ENCODE results near the gene MUC12. TPM values are rescaled to one million over a fixed set of nuclear protein-coding genes. Genes with fewer than 3 reads are reported as not detected.

The MUC12 gene
- total and polyA plus RNA-seq, 9 of the 15 experiments (the other 6 are each of a cell fraction or from before 2014, with no cell fraction given), result 0.23 to 1.2 (median 0.79) TPM; not detected in 1

- TF ChIP-seq HOMEZ (CRISPR knock-in tag; IDR thresholded peaks at IDR 0.05) (no peak), VEZF1 (CRISPR knock-in tag; IDR thresholded peaks at IDR 0.05) (peak; percentile 72), TCF7L2 (IDR thresholded peaks at IDR 0.05; ENCODE audit: low read depth, low read length) (no peak), POLR2G (IDR thresholded peaks at IDR 0.05; ENCODE audit: low read depth, low read length) (peak; percentile 56), CXXC5 (CRISPR knock-in tag; IDR thresholded peaks at IDR 0.05) (0 out of 2 replicates have a peak, but pooled peaks have one; percentile 34), ZNF134 (CRISPR knock-in tag; conservative IDR thresholded peaks at IDR 0.05) (no peak), ETS1 (conservative IDR thresholded peaks at IDR 0.05; ENCODE audit: control insufficient read depth, low read depth, low read length) (0 out of 2 replicates have a peak, but pooled peaks have one; percentile 27), SRF (CRISPR knock-in tag; IDR thresholded peaks at IDR 0.05) (0 out of 4 replicates have a peak, but pooled peaks of 1 of the 2 experiments have one; percentile 27), MEF2D (tag; conservative IDR thresholded peaks at IDR 0.05; ENCODE audit: low read depth) (no peak), POLR2A (conservative IDR thresholded peaks at IDR 0.05) (no peak; the same call in 1 of the 2 replicates), MYNN (IDR thresholded peaks at IDR 0.05) (peak; percentile 84), MYNN (CRISPR knock-in tag; IDR thresholded peaks at IDR 0.05) (no peak), ZNF695 (CRISPR knock-in tag; IDR thresholded peaks at IDR 0.05) (0 out of 2 replicates have a peak, but pooled peaks have one; percentile 32), RB1 (IDR thresholded peaks at IDR 0.05; ENCODE audit: low read depth) (no peak), ZBTB17 (CRISPR knock-in tag; IDR thresholded peaks at IDR 0.05) (peak; percentile 21; the same call in 1 of the 2 replicates), ZNF639 (CRISPR knock-in tag; conservative IDR thresholded peaks at IDR 0.05 in 1 of 2, IDR thresholded peaks at IDR 0.05 in 1 of 2) (0 out of 4 replicates have a peak, but pooled peaks of 1 of the 2 experiments have one; percentile 24), MTF1 (CRISPR knock-in tag; IDR thresholded peaks at IDR 0.05; ENCODE audit: borderline replicate concordance) (no peak), HDAC1 (IDR thresholded peaks at IDR 0.05) (0 out of 4 replicates have a peak, but pooled peaks of 1 of the 2 experiments have one; percentile 42), MBD2 (IDR thresholded peaks at IDR 0.05; ENCODE audit: borderline replicate concordance, low read depth) (no peak), YY1 (IDR thresholded peaks at IDR 0.05; ENCODE audit: borderline replicate concordance in 1 of 3, control insufficient read depth in 1 of 3, extremely low read depth in 1 of 3, insufficient read depth in 3 of 3, insufficient read length in 1 of 3, insufficient replicate concordance in 2 of 3, low read depth in 1 of 3, low read length in 2 of 3) (peak in 1 of 3 experiments; percentile 20)
These were observed 47.9 kb downstream of the MUC12 start (continued) for GRCh38 chr7:101017064-101017777.

Data from K562 (cell line).